Measurements from ENCODE around the gene RNASEH1. TPM values are rescaled to one million over a fixed set of nuclear protein-coding genes. Genes with fewer than 3 reads are reported as not detected.
"Not testable (repeated sequence)": the region's sequence is repeated elsewhere in the genome, so short reads cannot be mapped to it uniquely, and the experiment has no call there.

Gene RNASEH1
- total RNA-seq, 1 donor from 2014 or later, result 29.3 TPM

- intact Hi-C loops (cut with micrococcal nuclease), result no loop called here
Measured at GRCh38 chr2:3594493-3595281, 36.6 kb upstream of the RNASEH1 start, which contains the start of gene COLEC11. Gene COLEC11, plus strand, starts transcription at chr2:3595112. Its CDS starts 9,229 bp downstream, at chr2:3604341.

GRCh38 chr2:3589086-3589485 lies 31.0 kb upstream of the RNASEH1 start:
- intact Hi-C loops (cut with micrococcal nuclease), result no loop called here

GRCh38 chr2:3588084-3588483 lies 30.0 kb upstream of the RNASEH1 start:
- intact Hi-C loops (cut with micrococcal nuclease), result no loop called here

GRCh38 chr2:3587432-3587831 lies 29.3 kb upstream of the RNASEH1 start:
- intact Hi-C loops (cut with micrococcal nuclease), result no loop called here

GRCh38 chr2:3587021-3587420 lies 28.9 kb upstream of the RNASEH1 start:
- intact Hi-C loops (cut with micrococcal nuclease), result no loop called here

- intact Hi-C loops (cut with micrococcal nuclease), result no loop called here
Measured at GRCh38 chr2:3586220-3586619, 28.1 kb upstream of the RNASEH1 start.

- intact Hi-C loops (cut with micrococcal nuclease), result no loop called here
Measured at GRCh38 chr2:3585261-3586109, 27.4 kb upstream of the RNASEH1 start.

GRCh38 chr2:3584608-3585260 lies 26.6 kb upstream of the RNASEH1 start:
- intact Hi-C loops (cut with micrococcal nuclease), result no loop called here

- intact Hi-C loops (cut with micrococcal nuclease), result no loop called here
Measured at GRCh38 chr2:3584076-3584475, 25.9 kb upstream of the RNASEH1 start.

GRCh38 chr2:3581367-3582262 lies 23.5 kb upstream of the RNASEH1 start:
- intact Hi-C loops (cut with micrococcal nuclease), result no loop called here

- intact Hi-C loops (cut with micrococcal nuclease), result no loop called here
Measured at GRCh38 chr2:3580449-3580848, 22.3 kb upstream of the RNASEH1 start.

- intact Hi-C loops (cut with micrococcal nuclease), result no loop called here
Measured at GRCh38 chr2:3578987-3579386, 20.9 kb upstream of the RNASEH1 start.

- intact Hi-C loops (cut with micrococcal nuclease), result not testable (repeated sequence)
Measured at GRCh38 chr2:3576263-3576630, 18.1 kb upstream of the RNASEH1 start.

- intact Hi-C loops (cut with micrococcal nuclease), result loop anchor here (1.0 kb wide), 4 partner anchors 17 to 196 kb away; partner anchors contain the start of genes ADI1, RNASEH1 and TRAPPC12
Measured at GRCh38 chr2:3575534-3576262, 17.6 kb upstream of the RNASEH1 start.

GRCh38 chr2:3574155-3574554 lies 16.0 kb upstream of the RNASEH1 start:
- intact Hi-C loops (cut with micrococcal nuclease), result no loop called here

GRCh38 chr2:3572620-3573019 lies 14.5 kb upstream of the RNASEH1 start:
- intact Hi-C loops (cut with micrococcal nuclease), result no loop called here

GRCh38 chr2:3571284-3571683 lies 13.2 kb upstream of the RNASEH1 start:
- intact Hi-C loops (cut with micrococcal nuclease), result no loop called here

- intact Hi-C loops (cut with micrococcal nuclease), result not testable (repeated sequence)
Measured at GRCh38 chr2:3569656-3570055, 11.5 kb upstream of the RNASEH1 start.

GRCh38 chr2:3566806-3567205 lies 8.7 kb upstream of the RNASEH1 start:
- intact Hi-C loops (cut with micrococcal nuclease), result no loop called here

- intact Hi-C loops (cut with micrococcal nuclease), result no loop called here
Measured at GRCh38 chr2:3565117-3565516, 7.0 kb upstream of the RNASEH1 start.

Measured in T-helper 2 cell treated with Interferon-gamma antibody and Interleukin-4, amounts not matched to agents 100 ng/mL and 5 ng/mL, for 36 hours (primary cell).